Measurements from ENCODE around the gene ZNF587.
A peak's percentile ranks its signal among the peaks of the same experiment; 100 is the strongest.
"Not testable (repeated sequence)": the region's sequence is repeated elsewhere in the genome, so short reads cannot be mapped to it uniquely, and the experiment has no call there.

The ZNF587 gene

GRCh38 chr19:57823155-57823554, 26.5 kb upstream of the ZNF587 start:
- not testable (repeated sequence) for DNase-seq (ENCODE audit: low read depth)

- not testable (repeated sequence) for DNase-seq (ENCODE audit: low read depth)
Measured at GRCh38 chr19:57823608-57824007, 26.1 kb upstream of the ZNF587 start.

- no peak for DNase-seq (ENCODE audit: low read depth)
Measured at GRCh38 chr19:57825511-57825910, 24.1 kb upstream of the ZNF587 start.

GRCh38 chr19:57829316-57829715, 20.3 kb upstream of the ZNF587 start:
- DNase-seq (ENCODE audit: low read depth) = no peak

GRCh38 chr19:57830071-57830602, 19.5 kb upstream of the ZNF587 start, which contains the start of gene ZNF587B:
ZNF587B (plus strand) TSS chr19:57830299; CDS start chr19:57830529, 230 bp downstream.
- peak; percentile 19 for DNase-seq (ENCODE audit: low read depth)

GRCh38 chr19:57836991-57837390, 12.7 kb upstream of the ZNF587 start:
- not testable (repeated sequence) for DNase-seq (ENCODE audit: low read depth)

GRCh38 chr19:57838622-57839191, 11.0 kb upstream of the ZNF587 start:
- DNase-seq (ENCODE audit: low read depth) = not testable (repeated sequence)

GRCh38 chr19:57841122-57841763, 8.4 kb upstream of the ZNF587 start:
- no peak for DNase-seq (ENCODE audit: low read depth)

GRCh38 chr19:57847164-57847563, 2.5 kb upstream of the ZNF587 start:
- DNase-seq (ENCODE audit: low read depth) = not testable (repeated sequence)

GRCh38 chr19:57849162-57849665, 445 bp upstream of the ZNF587 start:
- DNase-seq (ENCODE audit: low read depth) = not testable (repeated sequence)

GRCh38 chr19:57850553-57851017, 926 bp downstream of the ZNF587 start:
- DNase-seq (ENCODE audit: low read depth) = no peak

GRCh38 chr19:57851812-57852603, 2.3 kb downstream of the ZNF587 start:
- not testable (repeated sequence) for DNase-seq (ENCODE audit: low read depth)

- not testable (repeated sequence) for DNase-seq (ENCODE audit: low read depth)
Measured at GRCh38 chr19:57854117-57854516, 4.5 kb downstream of the ZNF587 start.

- DNase-seq (ENCODE audit: low read depth) = not testable (repeated sequence)
Measured at GRCh38 chr19:57862351-57862750, 12.7 kb downstream of the ZNF587 start.

- no peak for DNase-seq (ENCODE audit: low read depth)
Measured at GRCh38 chr19:57867868-57868492, 18.3 kb downstream of the ZNF587 start.

- not testable (repeated sequence) for DNase-seq (ENCODE audit: low read depth)
Measured at GRCh38 chr19:57869655-57870054, 20.0 kb downstream of the ZNF587 start.

GRCh38 chr19:57870225-57870624, 20.6 kb downstream of the ZNF587 start:
- no peak for DNase-seq (ENCODE audit: low read depth)

GRCh38 chr19:57872450-57872849, 22.8 kb downstream of the ZNF587 start:
- no peak for DNase-seq (ENCODE audit: low read depth)

- DNase-seq (ENCODE audit: low read depth) = not testable (repeated sequence)
Measured at GRCh38 chr19:57873883-57874799, 24.5 kb downstream of the ZNF587 start.

GRCh38 chr19:57886046-57886445, 36.4 kb downstream of the ZNF587 start:
- no peak for DNase-seq (ENCODE audit: low read depth)
